ENCODE measurements around the gene TRIM56.
"Not testable (repeated sequence)": the region's sequence is repeated elsewhere in the genome, so short reads cannot be mapped to it uniquely, and the experiment has no call there.

Gene TRIM56

GRCh38 chr7:101114492-101114891 lies 29.2 kb downstream of the TRIM56 start:
- no peak for DNase-seq

GRCh38 chr7:101115215-101115614 lies 29.9 kb downstream of the TRIM56 start:
- DNase-seq: no peak

DNA sequence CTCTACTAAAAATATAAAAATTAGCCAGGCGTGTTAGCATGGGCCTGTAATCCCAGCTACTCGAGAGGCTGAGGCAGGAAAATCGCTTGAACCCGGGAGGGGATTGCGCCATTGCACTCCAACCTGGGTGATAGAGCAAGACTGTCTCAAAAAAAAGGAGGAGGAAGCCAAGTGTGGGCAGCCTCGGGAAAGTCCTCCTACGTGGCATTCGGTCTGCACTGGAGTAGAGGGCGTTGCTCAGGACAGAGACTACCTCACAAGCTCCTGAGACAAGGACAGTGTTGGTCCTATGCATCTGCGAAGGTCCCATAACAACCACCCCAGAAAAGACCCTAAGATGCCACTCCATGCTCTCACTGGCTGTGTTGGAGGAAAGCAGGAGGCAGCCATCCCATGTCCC lies 31.6 kb downstream of the TRIM56 start:
- DNase-seq: no peak

DNA sequence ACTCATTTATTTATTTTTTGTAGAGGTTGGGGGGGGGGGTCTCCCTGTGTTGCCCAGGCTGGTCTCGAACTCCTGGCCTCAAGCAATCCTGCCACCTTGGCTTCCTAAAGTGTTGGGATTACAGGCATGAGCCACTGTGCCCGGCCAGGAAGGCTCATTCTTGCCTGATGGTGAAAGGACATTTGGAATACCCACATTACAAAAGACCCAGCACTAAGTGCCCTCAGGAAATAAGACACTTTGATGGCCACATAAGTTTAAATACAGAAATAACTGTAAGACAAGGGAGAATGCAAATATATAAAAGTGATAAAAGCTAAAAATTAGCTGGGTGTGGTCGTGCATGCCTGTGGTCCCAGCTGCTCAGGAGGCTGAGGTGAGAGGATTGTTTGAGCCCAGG lies 33.6 kb downstream of the TRIM56 start:
- no peak for DNase-seq

- DNase-seq: no peak
Observed at GRCh38 chr7:101119876-101120275, 34.6 kb downstream of the TRIM56 start.

DNA sequence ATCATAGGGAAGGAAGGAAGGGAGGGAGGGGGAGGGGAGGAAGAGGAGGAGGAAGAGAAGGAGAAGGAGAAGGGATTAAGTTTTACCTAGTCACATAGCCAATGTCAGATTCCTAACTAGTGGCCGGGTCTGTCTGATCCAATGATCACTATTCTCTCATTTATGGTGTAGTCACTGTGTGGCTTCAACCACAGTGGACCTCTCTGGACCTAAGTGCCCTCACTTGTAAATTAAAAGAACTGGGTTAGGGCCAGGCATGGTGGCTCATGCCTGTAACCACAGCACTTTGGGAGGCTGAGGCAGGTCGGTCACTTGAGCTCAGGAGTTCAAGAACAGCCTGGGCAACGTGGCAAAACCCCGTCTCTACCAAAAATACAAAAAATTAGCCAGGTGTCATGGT lies 35.0 kb downstream of the TRIM56 start:
- DNase-seq: no peak

- not testable (repeated sequence) for DNase-seq
Observed at GRCh38 chr7:101121631-101121990, 36.3 kb downstream of the TRIM56 start.

GRCh38 chr7:101121991-101122932 lies 37.0 kb downstream of the TRIM56 start:
- peak; percentile 85 for DNase-seq

DNA sequence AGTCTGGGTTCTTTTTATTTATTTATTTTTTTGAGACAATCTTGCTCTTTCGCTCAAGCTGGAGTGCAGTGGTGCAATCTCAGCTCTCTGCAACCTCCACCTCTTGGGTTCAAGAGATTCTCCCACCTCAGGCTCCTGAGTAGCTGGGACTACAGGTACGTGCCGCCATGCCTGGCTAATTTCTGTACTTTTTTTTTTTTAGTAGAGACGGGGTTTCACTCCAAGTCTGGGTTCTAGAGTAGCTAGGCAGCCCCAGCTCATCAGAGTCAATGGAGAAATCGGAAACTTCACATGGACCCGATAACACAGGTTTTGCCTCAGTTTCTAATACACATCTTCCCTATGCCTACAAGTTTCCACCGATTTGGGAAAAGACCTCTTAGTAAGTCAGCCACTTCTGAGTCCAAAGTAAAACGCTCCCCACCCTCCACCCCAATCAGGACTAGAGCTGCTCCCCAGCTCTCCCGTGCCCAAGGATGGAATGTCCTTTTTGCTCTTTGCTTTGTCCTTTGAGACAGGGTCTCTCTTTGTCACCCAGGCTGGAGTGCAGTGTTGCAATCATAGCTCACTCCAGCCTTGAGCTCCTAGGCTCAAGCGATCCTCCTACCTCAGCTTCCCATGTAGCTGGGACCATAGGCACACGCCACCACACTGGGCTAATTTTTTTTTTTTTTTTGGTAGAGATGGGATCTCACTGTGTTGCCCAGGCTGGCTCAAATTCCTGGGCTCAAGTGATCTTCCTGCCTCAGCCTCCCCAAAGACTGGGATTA lies 37.8 kb downstream of the TRIM56 start:
- no peak for DNase-seq

DNA sequence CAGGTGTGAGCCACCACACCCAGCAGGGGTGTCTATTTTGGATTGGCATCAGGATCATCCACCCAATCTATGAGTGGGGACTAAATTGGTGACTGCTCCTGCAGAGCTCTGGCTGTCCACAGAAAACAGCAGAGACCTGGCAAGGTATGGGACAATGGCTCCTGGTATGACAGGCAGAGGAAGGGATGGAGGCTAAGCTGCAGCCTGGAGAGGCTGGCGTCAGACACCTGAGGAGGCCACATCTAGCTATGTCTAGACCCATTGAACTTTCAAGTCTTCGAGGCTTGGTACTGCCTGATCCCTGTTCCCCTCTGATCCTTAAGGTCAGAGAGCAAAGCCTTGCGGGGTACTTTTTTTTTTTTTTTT lies 38.4 kb downstream of the TRIM56 start:
- no peak for DNase-seq

- peak; percentile 26 for DNase-seq
Observed at GRCh38 chr7:101124376-101125056, 39.2 kb downstream of the TRIM56 start.

DNA sequence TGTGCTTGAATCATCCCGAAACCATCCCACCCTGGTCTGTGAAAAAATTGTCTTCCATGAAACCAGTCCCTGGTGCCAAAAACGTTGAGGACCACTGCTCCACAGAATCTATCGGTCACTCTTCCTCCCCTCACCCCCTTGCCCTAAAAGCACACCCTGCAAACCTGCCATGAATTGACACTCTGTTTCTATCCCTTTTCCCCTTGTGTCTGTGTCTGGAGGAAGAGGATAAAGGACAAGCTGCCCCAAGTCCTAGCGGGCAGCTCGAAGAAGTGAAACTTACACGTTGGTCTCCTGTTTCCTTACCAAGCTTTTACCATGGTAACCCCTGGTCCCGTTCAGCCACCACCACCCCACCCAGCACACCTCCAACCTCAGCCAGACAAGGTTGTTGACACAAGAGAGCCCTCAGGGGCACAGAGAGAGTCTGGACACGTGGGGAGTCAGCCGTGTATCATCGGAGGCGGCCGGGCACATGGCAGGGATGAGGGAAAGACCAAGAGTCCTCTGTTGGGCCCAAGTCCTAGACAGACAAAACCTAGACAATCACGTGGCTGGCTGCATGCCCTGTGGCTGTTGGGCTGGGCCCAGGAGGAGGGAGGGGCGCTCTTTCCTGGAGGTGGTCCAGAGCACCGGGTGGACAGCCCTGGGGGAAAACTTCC lies 40.8 kb downstream of the TRIM56 start:
- DNase-seq: no peak

DNA sequence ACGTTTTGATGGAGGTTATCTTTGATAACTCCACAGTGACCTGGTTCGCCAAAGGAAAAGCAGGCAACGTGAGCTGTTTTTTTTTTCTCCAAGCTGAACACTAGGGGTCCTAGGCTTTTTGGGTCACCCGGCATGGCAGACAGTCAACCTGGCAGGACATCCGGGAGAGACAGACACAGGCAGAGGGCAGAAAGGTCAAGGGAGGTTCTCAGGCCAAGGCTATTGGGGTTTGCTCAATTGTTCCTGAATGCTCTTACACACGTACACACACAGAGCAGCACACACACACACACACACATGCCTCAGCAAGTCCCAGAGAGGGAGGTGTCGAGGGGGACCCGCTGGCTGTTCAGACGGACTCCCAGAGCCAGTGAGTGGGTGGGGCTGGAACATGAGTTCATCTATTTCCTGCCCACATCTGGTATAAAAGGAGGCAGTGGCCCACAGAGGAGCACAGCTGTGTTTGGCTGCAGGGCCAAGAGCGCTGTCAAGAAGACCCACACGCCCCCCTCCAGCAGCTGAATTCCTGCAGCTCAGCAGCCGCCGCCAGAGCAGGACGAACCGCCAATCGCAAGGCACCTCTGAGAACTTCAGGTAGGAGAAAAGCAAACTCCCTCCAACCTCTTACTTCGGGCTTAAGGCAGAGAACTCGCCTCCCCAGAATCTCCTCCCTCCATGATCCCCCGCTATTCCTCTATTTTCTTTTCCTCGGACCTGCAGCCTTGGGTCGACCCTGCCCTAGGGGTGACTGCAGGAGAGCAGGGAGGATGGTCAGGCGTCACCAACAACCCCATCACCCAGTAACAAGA lies 41.6 kb downstream of the TRIM56 start, which contains the start of gene SERPINE1:
Gene SERPINE1 (plus strand): TSS at position 454 of the 809 bp plus-strand sequence. CDS start 1,290 bp downstream, outside the sequence.
- DNase-seq: peak; percentile 91

DNA sequence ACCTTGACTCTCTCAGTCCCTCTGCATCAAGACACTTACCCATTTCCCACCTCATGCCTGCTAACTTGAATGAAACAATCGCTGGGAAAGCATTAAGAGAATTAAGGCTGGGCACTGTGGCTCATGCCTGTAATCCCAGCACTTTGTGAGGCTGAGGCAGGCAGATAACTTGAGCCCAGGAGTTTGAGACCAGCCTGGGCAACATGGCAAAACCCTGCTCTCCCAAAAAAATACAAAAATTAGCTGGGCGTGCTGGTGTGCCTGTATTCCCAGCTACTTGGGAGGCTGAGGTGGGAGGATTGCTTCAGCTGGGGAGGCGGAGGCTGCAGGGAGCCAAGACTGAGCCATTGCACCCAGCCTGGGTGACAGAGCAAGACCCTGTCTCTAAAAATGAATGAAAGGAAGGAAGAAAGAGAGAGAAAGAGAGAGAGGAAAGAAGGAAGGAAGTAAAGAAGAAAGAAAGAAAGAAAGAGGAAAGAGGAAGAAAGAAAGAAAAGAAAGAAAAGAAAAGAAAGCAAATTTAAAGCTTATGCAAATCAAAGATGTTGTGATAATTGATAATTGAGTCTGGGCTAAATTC lies 42.3 kb downstream of the TRIM56 start:
- no peak for DNase-seq

DNA sequence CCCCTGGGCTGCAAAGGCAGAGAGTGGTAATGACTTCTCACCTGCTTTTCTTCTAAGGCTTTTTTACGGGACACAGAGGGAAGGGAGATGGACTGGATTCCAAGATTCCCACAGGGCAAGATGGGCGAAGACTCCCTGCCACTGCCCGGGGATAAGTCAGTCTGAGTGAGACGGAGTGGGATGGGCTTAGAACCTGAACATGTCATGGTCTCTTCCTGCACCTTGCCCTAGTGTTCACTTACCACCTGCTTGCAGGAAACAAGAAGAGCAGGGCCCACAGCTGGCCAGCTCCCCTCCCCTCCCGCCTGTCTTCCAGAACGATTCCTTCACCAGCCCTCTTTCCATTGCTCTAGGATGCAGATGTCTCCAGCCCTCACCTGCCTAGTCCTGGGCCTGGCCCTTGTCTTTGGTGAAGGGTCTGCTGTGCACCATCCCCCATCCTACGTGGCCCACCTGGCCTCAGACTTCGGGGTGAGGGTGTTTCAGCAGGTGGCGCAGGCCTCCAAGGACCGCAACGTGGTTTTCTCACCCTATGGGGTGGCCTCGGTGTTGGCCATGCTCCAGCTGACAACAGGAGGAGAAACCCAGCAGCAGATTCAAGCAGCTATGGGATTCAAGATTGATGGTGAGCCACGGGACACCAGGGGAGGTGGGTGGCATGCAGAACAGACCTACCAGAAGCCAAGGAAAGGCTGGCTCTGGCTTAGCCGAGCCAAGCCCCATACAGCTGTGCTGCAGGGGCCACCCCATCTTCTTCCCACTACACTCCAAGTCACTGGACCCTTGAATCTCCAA lies 43.0 kb downstream of the TRIM56 start:
- DNase-seq: no peak

- no peak for DNase-seq
Observed at GRCh38 chr7:101129603-101130117, 44.4 kb downstream of the TRIM56 start.

DNA sequence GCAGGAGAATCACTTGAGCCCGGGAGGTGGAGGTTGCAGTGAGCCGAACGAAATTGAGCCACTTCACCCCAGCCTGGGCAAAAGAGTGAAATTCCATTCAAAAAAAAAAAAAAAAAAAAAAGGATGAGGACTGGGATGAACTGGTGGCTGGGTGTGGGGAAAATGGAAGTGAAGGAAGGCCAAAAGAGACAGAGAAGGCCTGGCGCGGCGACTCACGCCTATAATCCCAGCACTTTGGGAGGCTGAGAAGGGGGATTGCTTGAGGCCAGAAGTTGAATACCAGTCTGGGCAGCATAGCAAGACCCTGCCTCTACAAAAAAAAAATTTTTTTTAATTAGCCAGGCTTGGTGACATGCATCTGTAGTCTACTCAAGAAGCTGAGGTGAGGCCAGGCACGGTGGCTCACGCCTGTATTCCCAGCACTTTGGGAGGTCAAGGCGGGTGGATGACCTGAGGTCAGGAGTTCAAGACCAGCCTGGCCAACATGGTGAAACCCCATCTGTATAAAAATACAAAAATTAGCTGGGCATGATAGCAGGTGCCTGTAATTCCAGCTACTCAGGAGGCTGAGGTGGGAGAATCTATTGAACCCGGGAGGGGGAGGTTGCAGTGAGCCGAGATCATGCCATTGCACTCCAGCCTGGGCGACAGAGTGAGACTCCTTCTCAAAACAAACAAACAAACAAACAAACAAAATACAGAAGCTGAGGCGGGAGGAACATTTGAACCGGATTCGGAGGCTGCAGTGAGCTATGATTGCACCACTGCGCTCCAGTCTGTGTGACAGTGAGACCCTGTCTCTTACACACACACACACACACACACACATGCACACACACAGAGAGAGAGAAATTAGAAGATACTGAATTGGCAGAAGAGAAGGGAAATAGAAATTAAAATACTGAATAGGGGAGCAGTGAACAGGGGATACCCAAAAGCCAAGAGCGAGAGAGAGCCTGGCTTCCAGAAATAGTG lies 47.6 kb downstream of the TRIM56 start:
- not testable (repeated sequence) for DNase-seq

DNA sequence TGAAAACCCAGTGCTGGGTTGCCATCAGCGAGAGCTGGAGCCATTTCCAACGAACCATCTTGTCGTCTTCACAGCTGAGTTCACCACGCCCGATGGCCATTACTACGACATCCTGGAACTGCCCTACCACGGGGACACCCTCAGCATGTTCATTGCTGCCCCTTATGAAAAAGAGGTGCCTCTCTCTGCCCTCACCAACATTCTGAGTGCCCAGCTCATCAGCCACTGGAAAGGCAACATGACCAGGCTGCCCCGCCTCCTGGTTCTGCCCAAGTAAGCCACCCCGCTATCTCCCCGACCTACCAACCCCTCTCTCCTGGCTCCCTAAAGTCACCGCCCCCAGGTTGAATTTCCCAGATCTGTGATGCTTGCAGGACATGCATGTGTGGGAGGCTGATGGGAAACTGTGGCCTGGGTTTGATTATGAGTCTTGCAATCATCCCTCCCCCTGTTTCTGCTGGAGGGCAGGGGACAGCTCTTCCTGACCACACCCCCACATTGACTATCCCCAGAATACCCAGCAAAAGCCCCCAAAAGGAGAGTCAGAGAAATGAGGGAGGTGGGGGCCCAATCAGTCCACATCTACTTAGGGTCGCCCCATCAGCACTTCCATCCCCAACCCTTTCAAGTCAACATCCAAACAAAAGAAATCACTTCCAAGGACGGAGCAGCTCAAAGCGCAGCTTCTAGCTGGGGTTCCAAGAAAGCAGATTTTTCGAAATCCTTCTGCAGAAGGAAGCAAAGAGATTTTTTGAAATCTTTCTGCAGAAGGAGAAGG lies 48.5 kb downstream of the TRIM56 start:
- no peak for DNase-seq
